HL-60/S4 treated with phorbol 12-myristate 13-acetate at 8.2 ng/mL for 4 days and 3 days (cell line): Measurements from ENCODE around the gene NTM.
"Not testable (repeated sequence)": the region's sequence is repeated elsewhere in the genome, so short reads cannot be mapped to it uniquely, and the experiment has no call there.

Source experiments
- in situ Hi-C: fragments of 300-500 bp; cut with MboI; formaldehyde crosslinking; loops from 2 replicates; pipeline ENCODE4 v1.15.0; 2022; ENCODE audit warnings: low sequenced_read_pairs

NTM gene

GRCh38 chr11:132349811-132350733 lies 979.7 kb downstream of the NTM start:
- in situ Hi-C loops: no loop called here

GRCh38 chr11:132351050-132351449 lies 980.6 kb downstream of the NTM start:
- in situ Hi-C loops: no loop called here

GRCh38 chr11:132352497-132352896 lies 982.1 kb downstream of the NTM start:
- in situ Hi-C loops: no loop called here

GRCh38 chr11:132353255-132353654 lies 982.8 kb downstream of the NTM start:
- in situ Hi-C loops: no loop called here

- in situ Hi-C loops: no loop called here
Measured at GRCh38 chr11:132357811-132358572, 987.6 kb downstream of the NTM start.

- in situ Hi-C loops: no loop called here
Measured at GRCh38 chr11:132358573-132358953, 988.1 kb downstream of the NTM start.

GRCh38 chr11:132361011-132361550 lies 990.7 kb downstream of the NTM start:
- in situ Hi-C loops: no loop called here

GRCh38 chr11:132365650-132366049 lies 995.2 kb downstream of the NTM start:
- in situ Hi-C loops: no loop called here

GRCh38 chr11:132367293-132367692 lies 996.9 kb downstream of the NTM start:
- in situ Hi-C loops: no loop called here

GRCh38 chr11:132370114-132370513 lies 999.7 kb downstream of the NTM start:
- in situ Hi-C loops: not testable (repeated sequence)

- in situ Hi-C loops: no loop called here
Measured at GRCh38 chr11:132373405-132374143, 1003.2 kb downstream of the NTM start.

GRCh38 chr11:132379540-132379939 lies 1009.1 kb downstream of the NTM start:
- in situ Hi-C loops: no loop called here
